Panc1 (cell line): ENCODE data around the gene ZNF407. TPM values are rescaled to one million over a fixed set of nuclear protein-coding genes. Genes with fewer than 3 reads are reported as not detected.

Experiments used
- ATAC-seq: fragments of 200-7000 bp; cut with Tn5 transposase; 2 replicates; pipeline ENCODE4 v1.9.1; 2020; ENCODE audit warnings: mild to moderate bottlenecking, moderate library complexity
- BruUV-seq: library from RNA; stranded (reverse); fragments of 400-500 nt; replicated peaks from 2 replicates; lab custom pipeline; 2021; lab: Mats Ljungman, UMichigan
- CTCF ChIA-PET: fragments of 300-600 bp; sonication (Branson Sonifier 250); formaldehyde crosslinking; loops from one replicate; lab custom pipeline; 2022; ENCODE audit warnings: antibody characterized with exemption; lab: Charles Lee
- POLR2A ChIA-PET: fragments of 300-600 bp; sonication (Branson Sonifier 250); formaldehyde crosslinking; loops from one replicate; lab custom pipeline; 2022; ENCODE audit warnings: antibody characterized with exemption; lab: Charles Lee
- DNase-seq: peaks from one replicate; pipeline ENCODE4 v3.0.0-alpha.2; 2010; ENCODE audit warnings: low read depth, low spot score
- H3K27ac ChIP-seq: 2 replicates; pipeline ENCODE4 v1.5.1; 2011; ENCODE audit warnings: mild to moderate bottlenecking, low read length, inconsistent platforms
- H3K27me3 ChIP-seq: fragments of 200-500 bp; sonication (Bioruptor generic); 2 replicates; pipeline ENCODE4 v1.6.0; 2014; ENCODE audit warnings: low read length, inconsistent platforms; ENCODE audit not compliant: control insufficient read depth, insufficient read depth
- H3K36me3 ChIP-seq: fragments of 200-500 bp; sonication (Bioruptor generic); 2 replicates; pipeline ENCODE4 v1.5.1; 2014; ENCODE audit warnings: inconsistent platforms, mild to moderate bottlenecking, low read length, moderate library complexity; ENCODE audit not compliant: control insufficient read depth, insufficient read depth
- H3K4me1 ChIP-seq: 2 replicates; pipeline ENCODE4 v1.5.1; 2011; ENCODE audit warnings: inconsistent platforms, mild to moderate bottlenecking, low read length, moderate library complexity; ENCODE audit not compliant: control insufficient read depth, insufficient read depth
- H3K4me3 ChIP-seq, 2 experiments: 2 replicates each; pipeline ENCODE4 v1.5.1; 2011 to 2012; ENCODE audit warnings: low read depth in 2 of 2, low read length in 2 of 2, mild to moderate bottlenecking in 2 of 2, inconsistent platforms in 1 of 2, moderate library complexity in 1 of 2
- H3K9me3 ChIP-seq: fragments of 200-500 bp; sonication (Bioruptor generic); 2 replicates; pipeline ENCODE4 v1.5.1; 2014; ENCODE audit warnings: low read depth, mild to moderate bottlenecking, inconsistent platforms, low read length, moderate library complexity; ENCODE audit not compliant: control insufficient read depth, insufficient read depth
- CTCF ChIP-seq: fragments of 450-650 bp; IDR thresholded peaks from 2 replicates; pipeline ENCODE4 v1.5.1; 2017; ENCODE audit warnings: mild to moderate bottlenecking
- POLR2AphosphoS5 ChIP-seq: IDR thresholded peaks from 2 replicates; pipeline ENCODE4 v1.6.1; 2012; ENCODE audit warnings: mild to moderate bottlenecking, low read depth, low read length, moderate library complexity
- SIN3A ChIP-seq: IDR thresholded peaks from 2 replicates; pipeline ENCODE4 v1.6.1; 2012; ENCODE audit warnings: low read depth, mild to moderate bottlenecking, low read length, moderate library complexity, borderline replicate concordance; ENCODE audit not compliant: insufficient read depth
- TCF7L2 ChIP-seq: IDR thresholded peaks from 2 replicates; pipeline ENCODE4 v1.6.1; 2011; ENCODE audit warnings: mild to moderate bottlenecking, low read depth, low read length, inconsistent platforms
- in situ Hi-C: cut with HindIII; loops from 2 replicates; pipeline ENCODE4 v1.10.0; 2016; ENCODE audit warnings: low sequenced_read_pairs, low pct_unique_long_range_greater_than_20kb
- intact Hi-C: fragments of 100-400 bp; cut with micrococcal nuclease; formaldehyde crosslinking; loops from one replicate; pipeline ENCODE4 v1.10.0; 2022; ENCODE audit not compliant: unreplicated experiment
- total RNA-seq: library from RNA; stranded (reverse); gene quantifications from one replicate; pipeline ENCODE4 v1.2.1, GENCODE V29; 2021; ENCODE audit not compliant: unreplicated experiment
- TF ChIP-seq, protein P1 (sequence below), 2 experiments: IDR thresholded peaks; 2 replicates each; pipeline ENCODE4 v1.6.1; 2011 to 2012; ENCODE audit warnings: low read depth in 2 of 2, control low read depth in 1 of 2, low read length in 1 of 2, mild to moderate bottlenecking in 1 of 2, moderate library complexity in 1 of 2; ENCODE audit not compliant: insufficient read depth in 1 of 2

Gene ZNF407
- total RNA-seq, 1 experiment from 2014 or later: 16.8 TPM

GRCh38 chr18:75054611-75055010, 456.9 kb downstream of the ZNF407 start:
- intact Hi-C loops: no loop called here

DNA sequence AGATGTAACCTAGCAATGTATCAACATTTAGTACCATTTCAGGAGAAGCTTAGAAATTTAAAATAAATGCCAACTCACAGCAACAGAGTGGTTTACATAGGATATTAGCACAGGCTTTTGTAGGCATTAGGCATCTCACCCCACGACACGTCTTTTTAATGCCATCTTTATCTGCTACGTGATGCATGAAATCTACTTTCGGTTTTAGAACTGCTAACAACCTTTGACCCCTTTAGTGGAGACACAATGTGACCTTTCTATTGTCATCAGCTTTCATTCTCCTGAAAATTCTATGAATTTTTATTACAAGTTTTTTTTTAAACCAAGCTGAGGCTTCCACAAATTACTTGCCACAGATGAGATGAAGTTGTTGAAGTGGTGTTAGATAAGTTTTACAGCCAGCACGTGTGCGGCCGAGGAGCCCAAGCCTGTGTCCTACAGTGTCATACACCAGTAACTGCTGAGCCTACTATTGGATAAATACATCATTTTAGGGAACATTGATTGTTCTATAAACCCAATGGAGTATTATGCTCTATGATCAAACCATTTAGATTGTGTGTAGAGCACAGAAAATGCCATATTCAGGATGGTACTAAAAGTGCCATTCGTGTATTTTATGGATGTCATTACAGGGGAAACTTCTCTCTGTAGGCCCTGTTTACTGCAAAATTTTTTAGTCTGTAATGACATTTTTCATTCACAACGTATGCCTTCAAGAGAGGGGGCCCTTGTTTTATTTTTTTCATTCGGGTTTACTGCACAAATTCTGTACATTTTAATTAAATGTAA, 459.7 kb downstream of the ZNF407 start:
- Histone ChIP-seq H3K9me3 (no peaks in the 10 kb centered on the region), H3K4me3 (no peak overlapping the region), H3K27ac (no peak overlapping the region), H3K4me1 (no peaks in the 10 kb centered on the region), H3K27me3 (no peaks in the 10 kb centered on the region), H3K36me3 (no peaks in the 10 kb centered on the region)
- DNase-seq (no peak), ATAC-seq (no peak)
- in situ Hi-C loops: no loop called here
- TF ChIP-seq, protein P1, sequence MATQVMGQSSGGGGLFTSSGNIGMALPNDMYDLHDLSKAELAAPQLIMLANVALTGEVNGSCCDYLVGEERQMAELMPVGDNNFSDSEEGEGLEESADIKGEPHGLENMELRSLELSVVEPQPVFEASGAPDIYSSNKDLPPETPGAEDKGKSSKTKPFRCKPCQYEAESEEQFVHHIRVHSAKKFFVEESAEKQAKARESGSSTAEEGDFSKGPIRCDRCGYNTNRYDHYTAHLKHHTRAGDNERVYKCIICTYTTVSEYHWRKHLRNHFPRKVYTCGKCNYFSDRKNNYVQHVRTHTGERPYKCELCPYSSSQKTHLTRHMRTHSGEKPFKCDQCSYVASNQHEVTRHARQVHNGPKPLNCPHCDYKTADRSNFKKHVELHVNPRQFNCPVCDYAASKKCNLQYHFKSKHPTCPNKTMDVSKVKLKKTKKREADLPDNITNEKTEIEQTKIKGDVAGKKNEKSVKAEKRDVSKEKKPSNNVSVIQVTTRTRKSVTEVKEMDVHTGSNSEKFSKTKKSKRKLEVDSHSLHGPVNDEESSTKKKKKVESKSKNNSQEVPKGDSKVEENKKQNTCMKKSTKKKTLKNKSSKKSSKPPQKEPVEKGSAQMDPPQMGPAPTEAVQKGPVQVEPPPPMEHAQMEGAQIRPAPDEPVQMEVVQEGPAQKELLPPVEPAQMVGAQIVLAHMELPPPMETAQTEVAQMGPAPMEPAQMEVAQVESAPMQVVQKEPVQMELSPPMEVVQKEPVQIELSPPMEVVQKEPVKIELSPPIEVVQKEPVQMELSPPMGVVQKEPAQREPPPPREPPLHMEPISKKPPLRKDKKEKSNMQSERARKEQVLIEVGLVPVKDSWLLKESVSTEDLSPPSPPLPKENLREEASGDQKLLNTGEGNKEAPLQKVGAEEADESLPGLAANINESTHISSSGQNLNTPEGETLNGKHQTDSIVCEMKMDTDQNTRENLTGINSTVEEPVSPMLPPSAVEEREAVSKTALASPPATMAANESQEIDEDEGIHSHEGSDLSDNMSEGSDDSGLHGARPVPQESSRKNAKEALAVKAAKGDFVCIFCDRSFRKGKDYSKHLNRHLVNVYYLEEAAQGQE (IDR thresholded peaks at IDR 0.05; ENCODE audit: insufficient read depth in 1 of 2, low read depth in 2 of 2, low read length in 1 of 2): no peak
- TF ChIP-seq CTCF (no peak), TCF7L2 (no peak)
- BruUV-seq: no TSS peak
- intact Hi-C loops: no loop called here
- POLR2A ChIA-PET: no interaction called here
- CTCF ChIA-PET: interaction anchor here (0.7 kb wide), 1 partner anchor 12 kb away, joined by 3 read pairs; no protein-coding TSS in a partner anchor

More at GRCh38 chr18:75054611-75055010, 456.9 kb downstream of the ZNF407 start:
- ChIA-PET POLR2A (no interaction called here), CTCF (no interaction called here)
- Histone ChIP-seq H3K4me3 (no peak overlapping the region), H3K27me3 (no peaks in the 10 kb centered on the region), H3K27ac (no peak overlapping the region), H3K4me1 (no peaks in the 10 kb centered on the region), H3K36me3 (no peaks in the 10 kb centered on the region), H3K9me3 (no peaks in the 10 kb centered on the region)
- in situ Hi-C loops: no loop called here
- ATAC-seq (no peak), DNase-seq (no peak)
- no TSS peak for BruUV-seq
- no peak for TF ChIP-seq TCF7L2
- TF ChIP-seq POLR2AphosphoS5: no peak
- TF ChIP-seq SIN3A: no peak
- no peak for TF ChIP-seq CTCF
- TF ChIP-seq, protein P1 (IDR thresholded peaks at IDR 0.05; ENCODE audit: insufficient read depth in 1 of 2, low read depth in 2 of 2, low read length in 1 of 2): no peak
